ENCODE measurements around the gene FNDC3B.
"Not testable (repeated sequence)": the region's sequence is repeated elsewhere in the genome, so short reads cannot be mapped to it uniquely, and the experiment has no call there.

The FNDC3B gene

GRCh38 chr3:172246107-172246844 lies 206.9 kb downstream of the FNDC3B start:
- DNase-seq: peak; percentile 32

- no peak for DNase-seq
Observed at GRCh38 chr3:172247525-172248274, 208.3 kb downstream of the FNDC3B start.

GRCh38 chr3:172249039-172249438 lies 209.7 kb downstream of the FNDC3B start:
- DNase-seq: no peak

- DNase-seq: no peak
Observed at GRCh38 chr3:172251211-172251610, 211.8 kb downstream of the FNDC3B start.

GRCh38 chr3:172253200-172253599 lies 213.8 kb downstream of the FNDC3B start:
- DNase-seq: no peak

GRCh38 chr3:172254542-172254941 lies 215.2 kb downstream of the FNDC3B start:
- no peak for DNase-seq

GRCh38 chr3:172255321-172255720 lies 215.9 kb downstream of the FNDC3B start:
- not testable (repeated sequence) for DNase-seq

- DNase-seq: no peak
Observed at GRCh38 chr3:172256101-172256734, 216.8 kb downstream of the FNDC3B start.

- DNase-seq: no peak
Observed at GRCh38 chr3:172257648-172258400, 218.4 kb downstream of the FNDC3B start.

- DNase-seq: no peak
Observed at GRCh38 chr3:172258624-172259023, 219.2 kb downstream of the FNDC3B start.

- DNase-seq: no peak
Observed at GRCh38 chr3:172259111-172259541, 219.7 kb downstream of the FNDC3B start.

- DNase-seq: no peak
Observed at GRCh38 chr3:172259726-172260248, 220.4 kb downstream of the FNDC3B start.

- no peak for DNase-seq
Observed at GRCh38 chr3:172260381-172260780, 221.0 kb downstream of the FNDC3B start.

- no peak for DNase-seq
Observed at GRCh38 chr3:172261054-172261453, 221.7 kb downstream of the FNDC3B start.

GRCh38 chr3:172262991-172263608 lies 223.7 kb downstream of the FNDC3B start:
- DNase-seq: no peak

GRCh38 chr3:172263781-172264486 lies 224.6 kb downstream of the FNDC3B start:
- no peak for DNase-seq

GRCh38 chr3:172266103-172266502 lies 226.7 kb downstream of the FNDC3B start:
- DNase-seq: no peak

- no peak for DNase-seq
Observed at GRCh38 chr3:172268425-172268824, 229.0 kb downstream of the FNDC3B start.

GRCh38 chr3:172268868-172269267 lies 229.5 kb downstream of the FNDC3B start:
- no peak for DNase-seq

GRCh38 chr3:172270557-172271166 lies 231.3 kb downstream of the FNDC3B start:
- DNase-seq: no peak

GRCh38 chr3:172271386-172271976 lies 232.1 kb downstream of the FNDC3B start:
- DNase-seq: no peak

Data from NCI-H774 (cell line).